Loucy (cell line): ENCODE measurements around the gene DHRS11.

ENCODE experiments used
- CTCF ChIP-seq: fragments of 200-600 bp; sonication (generic); conservative IDR thresholded peaks from 2 replicates; pipeline ENCODE4 v1.5.1; 2014; ENCODE audit warnings: mild to moderate bottlenecking, antibody characterized with exemption, low read length
- EZH2phosphoT487 ChIP-seq: fragments of 200-600 bp; IDR thresholded peaks from 2 replicates; pipeline ENCODE4 v1.6.1; 2018; ENCODE audit warnings: antibody characterized with exemption, mild to moderate bottlenecking, moderate library complexity, borderline replicate concordance

DNA sequence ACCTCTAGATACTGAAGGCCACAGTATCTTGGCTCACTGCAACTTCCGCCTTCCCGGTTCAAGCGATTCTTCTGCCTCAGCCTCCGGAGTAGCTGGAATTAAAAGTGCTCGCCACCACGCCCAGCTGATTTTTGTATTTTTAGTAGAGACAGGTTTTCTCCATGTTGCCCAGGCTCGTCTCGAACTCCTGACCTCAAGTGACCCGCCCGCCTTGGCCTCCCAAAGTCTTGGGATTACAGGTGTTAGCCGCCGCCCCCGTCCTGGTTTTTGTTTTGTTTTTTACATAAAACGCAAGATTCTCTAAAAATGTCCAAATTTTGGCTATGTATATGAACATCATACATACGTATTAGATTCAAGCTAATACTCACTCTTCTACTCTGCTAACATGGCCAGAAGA, 48.9 kb upstream of the DHRS11 start:
- TF ChIP-seq CTCF: no peak
- no peak for TF ChIP-seq EZH2phosphoT487
